Thyroid gland (tissue), 4 donors: ENCODE data around the gene TRMT2B. TPM values are rescaled to one million over a fixed set of nuclear protein-coding genes. Genes with fewer than 3 reads are reported as not detected.

ENCODE experiments used
- DNase-seq, 2 donors: peaks; one replicate each; pipeline ENCODE4 v3.0.0-alpha.2; 2019
- H3K27ac ChIP-seq, 3 donors: fragments of 200-600 bp; sonication (generic); 1 replicate in 2 of 3; 2 replicates in 1 of 3; pipeline ENCODE4 v1.5.1; 2016 to 2019; ENCODE audit warnings: mild to moderate bottlenecking in 1 of 3, moderate library complexity in 1 of 3
- H3K27me3 ChIP-seq: fragments of 200-600 bp; sonication (generic); one replicate; pipeline ENCODE4 v1.5.1; 2019
- H3K36me3 ChIP-seq, 2 donors: fragments of 200-600 bp; sonication (generic); one replicate each; pipeline ENCODE4 v1.5.1; 2016 to 2019
- H3K4me1 ChIP-seq, 2 donors: fragments of 200-600 bp; sonication (generic); one replicate each; pipeline ENCODE4 v1.5.1; 2017 to 2019
- H3K4me3 ChIP-seq, 3 donors: fragments of 200-600 bp; sonication (generic); replicated peaks in 1 of 3; 1 replicate in 2 of 3; 2 replicates in 1 of 3; pipeline ENCODE4 v1.5.1; 2016; ENCODE audit warnings: mild to moderate bottlenecking in 1 of 3
- H3K9me3 ChIP-seq: fragments of 200-600 bp; sonication (generic); one replicate; pipeline ENCODE4 v1.5.1; 2017
- POLR2A ChIP-seq, 2 donors: fragments of 450-650 bp; IDR thresholded peaks; one replicate each; pipeline ENCODE4 v1.6.1; 2017; ENCODE audit warnings: antibody characterized with exemption in 2 of 2, mild to moderate bottlenecking in 2 of 2, moderate library complexity in 1 of 2
- WGBS, 2 donors: methylation state at CpG; one replicate each; pipeline ENCODE4 v1.1.5; 2017; 5-methylcytosine and 5-hydroxymethylcytosine counted together
- intact Hi-C: fragments of 100-400 bp; cut with DNase I; formaldehyde crosslinking; loops from one replicate; pipeline ENCODE4 v1.15.1; 2023
- total RNA-seq, 4 donors: library from RNA; depleted of rRNA; stranded (reverse); fragments of >200 nt; gene quantifications; one replicate each; pipeline ENCODE4 v1.2.3, GENCODE V29; 2016
- TF ChIP-seq, protein P1 (sequence below), 6 experiments: fragments of 200-600 bp in 3 of 6; fragments of 450-650 bp in 3 of 6; sonication (generic) in 3 of 6; IDR thresholded peaks; one replicate each; pipeline ENCODE4 v1.5.1; 2016 to 2019; ENCODE audit warnings: antibody characterized with exemption in 6 of 6, mild to moderate bottlenecking in 2 of 6, inconsistent platforms in 1 of 6, moderate library complexity in 1 of 6

The TRMT2B gene
- 10 to 100 TPM; 26.2 to 32.8 (median 29.1) TPM for total RNA-seq

DNA sequence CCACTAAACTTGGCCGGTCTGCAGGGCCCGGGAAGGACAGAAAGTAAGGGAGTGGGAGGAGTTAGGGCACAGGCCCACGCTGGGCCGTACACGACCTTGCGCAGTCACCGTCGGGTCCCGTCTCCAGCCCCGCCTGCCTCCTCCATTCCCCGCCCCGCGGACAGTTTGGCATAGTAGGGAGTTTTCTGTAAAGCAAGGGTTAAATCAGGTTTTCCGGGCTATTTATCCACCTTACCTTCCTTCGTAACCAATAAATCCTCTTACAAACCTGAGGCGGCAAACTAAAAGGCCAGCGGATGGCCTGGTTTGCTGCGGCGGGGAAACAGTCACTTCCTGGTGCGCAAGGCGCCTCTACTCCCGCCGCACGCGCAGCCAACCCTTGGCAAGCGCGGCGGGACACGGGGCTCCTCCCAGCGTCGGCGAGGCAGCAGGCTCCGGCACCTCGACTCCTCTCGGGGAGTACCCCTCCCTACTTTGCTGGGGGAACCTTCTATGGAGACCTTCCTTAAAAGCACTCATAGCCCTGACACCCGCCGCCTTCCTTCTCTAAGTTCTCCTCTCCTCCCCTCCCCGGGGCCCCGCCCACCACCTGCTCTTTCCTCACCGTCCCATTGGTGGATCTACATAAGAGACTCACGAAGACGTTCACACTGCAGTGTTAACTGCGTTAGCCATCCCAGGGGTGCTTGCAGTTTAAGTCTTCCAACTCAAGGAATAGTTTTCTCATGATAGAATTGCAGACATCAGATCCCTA is at the start of gene TRMT2B:
TRMT2B (minus strand) TSS at position 563 of the 754 bp plus-strand sequence. CDS start 9,822 bp downstream, outside the sequence.
- TF ChIP-seq POLR2A (IDR thresholded peaks at IDR 0.05) = peak in 1 of 2 donors; percentile 42
- TF ChIP-seq, protein P1, sequence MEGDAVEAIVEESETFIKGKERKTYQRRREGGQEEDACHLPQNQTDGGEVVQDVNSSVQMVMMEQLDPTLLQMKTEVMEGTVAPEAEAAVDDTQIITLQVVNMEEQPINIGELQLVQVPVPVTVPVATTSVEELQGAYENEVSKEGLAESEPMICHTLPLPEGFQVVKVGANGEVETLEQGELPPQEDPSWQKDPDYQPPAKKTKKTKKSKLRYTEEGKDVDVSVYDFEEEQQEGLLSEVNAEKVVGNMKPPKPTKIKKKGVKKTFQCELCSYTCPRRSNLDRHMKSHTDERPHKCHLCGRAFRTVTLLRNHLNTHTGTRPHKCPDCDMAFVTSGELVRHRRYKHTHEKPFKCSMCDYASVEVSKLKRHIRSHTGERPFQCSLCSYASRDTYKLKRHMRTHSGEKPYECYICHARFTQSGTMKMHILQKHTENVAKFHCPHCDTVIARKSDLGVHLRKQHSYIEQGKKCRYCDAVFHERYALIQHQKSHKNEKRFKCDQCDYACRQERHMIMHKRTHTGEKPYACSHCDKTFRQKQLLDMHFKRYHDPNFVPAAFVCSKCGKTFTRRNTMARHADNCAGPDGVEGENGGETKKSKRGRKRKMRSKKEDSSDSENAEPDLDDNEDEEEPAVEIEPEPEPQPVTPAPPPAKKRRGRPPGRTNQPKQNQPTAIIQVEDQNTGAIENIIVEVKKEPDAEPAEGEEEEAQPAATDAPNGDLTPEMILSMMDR (IDR thresholded peaks at IDR 0.05) = no peak
- 0 to 1% methylated on average over 12 to 31 of the region's 43 CpGs for WGBS, 2 donors
- intact Hi-C loops = no loop called here
- H3K9me3 ChIP-seq = no peaks in the 10 kb centered on the region
- DNase-seq = peak; percentile 78
- no peaks in the 10 kb centered on the region for H3K36me3 ChIP-seq
- no peaks in the 10 kb centered on the region for H3K4me1 ChIP-seq
- peak within 1 kb of the TSS; percentile 44 to 80 (median 77) for H3K27ac ChIP-seq
- H3K4me3 ChIP-seq = peak within 1 kb of the TSS; percentile 39 to 66 (median 47)
- H3K27me3 ChIP-seq = no peaks in the 10 kb centered on the region

- no peaks in the 10 kb centered on the region for H3K4me1 ChIP-seq
- peak within 1 kb of the TSS in 1 of 3 donors; percentile 13 for H3K4me3 ChIP-seq
- H3K9me3 ChIP-seq = no peaks in the 10 kb centered on the region
- H3K27me3 ChIP-seq = no peaks in the 10 kb centered on the region
- TF ChIP-seq POLR2A (IDR thresholded peaks at IDR 0.05) = peak in 1 of 2 donors; percentile 44
- TF ChIP-seq, protein P1 (IDR thresholded peaks at IDR 0.05) = no peak
- H3K27ac ChIP-seq = peak within 1 kb of the TSS; percentile 39 to 70 (median 39)
- intact Hi-C loops = no loop called here
- WGBS, 2 donors = 0% methylated on average over 11 to 19 of the region's 48 CpGs
- peak; percentile 89 to 92 for DNase-seq
- no peaks in the 10 kb centered on the region for H3K36me3 ChIP-seq
These were observed 45.9 kb upstream of the TRMT2B start, which contains the start of gene CENPI for GRCh38 chrX:101097546-101098453. Gene CENPI (plus strand): TSS chrX:101098204. CDS start chrX:101101071, 2,867 bp downstream.

DNA sequence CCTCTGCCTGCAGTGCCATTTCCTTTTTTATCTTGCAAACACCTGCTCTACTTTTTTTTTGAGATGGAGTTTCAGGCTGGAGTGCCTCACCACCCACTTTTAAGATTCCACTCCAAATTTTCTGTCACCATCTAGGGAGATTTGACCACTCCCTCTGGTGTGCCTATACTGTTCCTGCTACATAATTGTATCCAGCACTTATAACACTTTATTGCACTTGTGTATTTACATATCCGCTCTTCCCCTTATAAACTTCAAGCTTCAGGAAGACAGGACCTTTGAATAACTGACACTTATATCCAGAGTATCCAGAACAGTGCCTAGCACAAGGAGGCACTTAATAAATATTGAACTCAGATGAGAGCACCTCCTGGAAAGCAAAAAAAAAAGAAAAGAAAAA is 39.9 kb upstream of the TRMT2B start:
- Histone ChIP-seq H3K4me3 (no peak overlapping the region), H3K36me3 (no peaks in the 10 kb centered on the region), H3K27ac (no peak overlapping the region), H3K9me3 (no peaks in the 10 kb centered on the region), H3K4me1 (no peaks in the 10 kb centered on the region), H3K27me3 (no peaks in the 10 kb centered on the region)
- no peak for DNase-seq
- WGBS, 2 donors = 93 to 96% methylated on average over 1 of the region's 1 CpG
- intact Hi-C loops = no loop called here
- TF ChIP-seq, protein P1 (IDR thresholded peaks at IDR 0.05) = no peak
- no peak for TF ChIP-seq POLR2A (IDR thresholded peaks at IDR 0.05)

- no peaks in the 10 kb centered on the region for H3K9me3 ChIP-seq
- DNase-seq = no peak
- H3K27ac ChIP-seq = no peak overlapping the region
- intact Hi-C loops = no loop called here
- TF ChIP-seq POLR2A (IDR thresholded peaks at IDR 0.05) = no peak
- TF ChIP-seq, protein P1 (IDR thresholded peaks at IDR 0.05) = no peak
- H3K4me3 ChIP-seq = no peak overlapping the region
- WGBS, 2 donors = 73% methylated on average over 3 of the region's 3 CpGs
- H3K4me1 ChIP-seq = no peaks in the 10 kb centered on the region
- no peaks in the 10 kb centered on the region for H3K36me3 ChIP-seq
- no peaks in the 10 kb centered on the region for H3K27me3 ChIP-seq
These were observed 29.3 kb upstream of the TRMT2B start for GRCh38 chrX:101081231-101081630.
